Dedifferentiated amniotic fluid mesenchymal stem cell (primary cell): ENCODE results near the gene NBEAL2.

Source experiments
- DNase-seq: peaks from one replicate; pipeline ENCODE4 v3.0.0-alpha.2; 2016; ENCODE audit errors: extremely low spot score

The NBEAL2 gene

GRCh38 chr3:46946416-46946815 lies 33.0 kb upstream of the NBEAL2 start:
- no peak for DNase-seq

- no peak for DNase-seq
Observed at GRCh38 chr3:46946856-46947545, 32.5 kb upstream of the NBEAL2 start.

DNA sequence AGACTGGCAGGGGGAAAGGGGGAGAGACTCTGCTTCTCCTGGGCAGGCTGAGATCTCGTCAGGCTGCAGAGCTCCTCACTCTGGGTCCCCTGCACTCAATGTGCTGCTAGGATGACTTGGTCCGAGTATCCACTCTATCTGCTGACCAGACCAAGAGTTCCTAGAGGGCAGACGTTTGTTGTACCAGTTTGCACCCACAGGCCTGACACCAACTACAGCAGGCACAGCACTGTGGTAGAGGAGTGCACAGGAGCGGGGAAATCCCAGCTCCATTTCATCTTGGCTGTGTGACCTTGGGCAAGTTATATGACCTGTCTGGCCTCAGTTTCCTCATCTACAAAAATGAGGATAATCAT lies 31.9 kb upstream of the NBEAL2 start:
- DNase-seq: no peak

- DNase-seq: no peak
Observed at GRCh38 chr3:46947981-46948791, 31.3 kb upstream of the NBEAL2 start.

- no peak for DNase-seq
Observed at GRCh38 chr3:46948830-46949671, 30.4 kb upstream of the NBEAL2 start.

GRCh38 chr3:46950177-46950576 lies 29.3 kb upstream of the NBEAL2 start:
- DNase-seq: no peak

- no peak for DNase-seq
Observed at GRCh38 chr3:46950650-46951241, 28.7 kb upstream of the NBEAL2 start.

DNA sequence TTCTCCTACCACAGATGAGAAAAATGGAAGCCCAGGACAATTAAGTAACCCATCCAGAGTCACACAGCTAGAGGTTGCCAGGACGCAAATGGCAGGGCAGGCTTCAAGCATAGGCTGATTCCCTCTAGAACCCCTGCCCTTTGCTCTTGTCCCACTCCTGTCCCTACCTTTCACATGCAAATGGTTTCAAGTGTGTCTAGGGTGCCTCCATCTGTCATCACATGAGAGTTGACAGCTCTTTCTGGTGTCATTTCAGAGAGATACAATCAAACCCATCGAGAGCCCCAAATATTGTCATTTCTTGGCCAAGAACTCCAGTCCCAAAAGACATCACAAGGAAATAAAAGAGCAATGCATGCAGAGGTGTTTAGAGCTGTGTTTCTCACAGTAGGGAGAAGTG lies 26.7 kb upstream of the NBEAL2 start:
- no peak for DNase-seq

- DNase-seq: no peak
Observed at GRCh38 chr3:46953234-46954010, 26.0 kb upstream of the NBEAL2 start.

DNA sequence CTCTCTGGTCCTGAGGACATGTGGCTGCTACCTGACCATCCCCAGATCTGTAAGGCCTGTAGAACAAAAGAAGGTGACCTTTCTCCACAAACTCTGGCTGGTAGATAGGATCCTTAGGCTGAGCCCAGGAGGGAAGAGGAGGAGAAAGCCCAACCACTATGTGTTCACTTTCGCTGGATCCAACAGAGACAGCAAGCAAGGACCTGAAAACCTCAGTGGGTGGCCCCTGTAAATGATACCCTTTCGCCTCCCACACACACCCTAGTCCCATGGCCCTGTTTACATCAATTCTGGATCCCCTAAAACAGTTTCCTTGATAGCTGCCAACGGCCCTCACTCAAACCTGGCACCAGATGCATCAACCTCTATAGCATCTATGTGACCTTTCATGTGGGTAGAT lies 25.3 kb upstream of the NBEAL2 start:
- DNase-seq: no peak

DNA sequence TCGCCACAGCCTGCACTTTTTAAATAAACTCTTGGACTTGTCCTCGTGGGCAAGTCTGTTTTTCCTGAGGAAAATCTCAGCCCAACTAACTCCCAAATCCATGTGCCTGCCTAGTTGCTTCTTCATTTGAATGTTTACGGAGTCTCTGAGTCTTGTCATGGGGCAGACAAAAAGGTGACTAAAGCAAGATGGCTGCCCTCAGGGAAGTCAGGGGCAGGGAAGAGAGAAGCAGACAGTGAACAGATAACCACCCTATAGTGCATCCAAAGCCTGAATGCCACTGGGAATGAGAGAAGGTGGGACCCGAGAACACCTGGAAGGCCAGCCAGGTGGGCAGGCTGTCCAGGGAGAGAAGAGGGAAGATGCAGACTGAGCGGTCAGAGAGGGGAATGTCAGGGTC lies 24.3 kb upstream of the NBEAL2 start:
- no peak for DNase-seq

DNA sequence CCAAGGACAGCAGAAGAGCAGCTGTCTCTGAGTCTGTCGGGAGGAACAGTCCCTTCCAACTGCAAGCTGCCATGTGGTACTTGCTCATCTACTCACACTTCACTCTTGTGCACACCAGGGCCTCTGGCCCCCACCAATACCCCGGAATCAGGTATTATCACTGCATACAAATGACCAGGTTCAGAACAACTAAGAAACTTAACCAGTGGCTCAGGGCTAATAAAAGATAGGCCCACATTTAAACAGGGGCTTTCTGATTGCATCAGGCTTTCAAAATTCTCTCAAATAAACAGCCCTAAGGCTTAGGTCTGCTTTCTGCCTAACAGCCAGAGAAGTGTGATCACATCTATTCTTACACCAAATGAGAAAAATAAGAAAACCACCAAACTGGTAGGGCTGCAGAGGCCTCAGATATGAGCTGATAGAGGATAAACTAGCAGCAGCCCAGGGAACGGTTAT lies 23.6 kb upstream of the NBEAL2 start:
- DNase-seq: no peak

DNA sequence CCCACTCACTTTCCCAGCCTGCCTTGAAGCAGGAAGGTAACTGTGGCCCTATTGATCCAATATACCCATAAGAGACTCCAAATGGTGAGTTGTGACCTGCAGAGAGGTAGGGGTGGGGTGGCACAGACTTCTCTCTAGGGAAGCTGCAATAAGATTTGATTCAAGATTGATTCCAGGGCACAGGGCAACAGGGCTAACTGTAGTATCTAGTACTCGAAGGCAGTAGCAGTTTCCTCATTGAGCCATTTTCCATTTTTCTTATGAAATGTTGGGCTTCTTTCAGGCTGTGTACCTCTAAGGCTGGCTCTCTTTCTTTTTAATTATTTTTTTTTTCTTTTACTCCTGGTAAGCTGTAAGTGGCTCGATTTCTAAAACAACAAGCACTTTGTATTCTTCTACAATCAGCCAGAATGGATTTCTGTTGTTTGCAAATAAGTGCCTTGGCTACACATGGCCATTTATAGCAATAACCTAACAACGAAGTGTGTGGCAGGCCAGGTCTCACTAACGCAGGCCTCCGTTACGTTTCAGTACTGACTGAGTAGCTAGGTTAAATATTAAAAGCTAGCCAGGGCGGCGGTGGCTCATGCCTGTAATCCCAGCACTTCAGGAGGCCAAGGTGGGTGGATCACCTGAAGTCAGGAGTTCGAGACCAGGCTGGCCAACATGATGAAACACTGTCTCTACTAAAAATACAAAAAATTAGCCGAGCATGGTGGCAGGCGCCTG lies 22.2 kb upstream of the NBEAL2 start:
- DNase-seq: no peak

GRCh38 chr3:46958467-46959160 lies 20.9 kb upstream of the NBEAL2 start:
- no peak for DNase-seq

- DNase-seq: no peak
Observed at GRCh38 chr3:46959161-46959511, 20.3 kb upstream of the NBEAL2 start.

GRCh38 chr3:46960081-46960701 lies 19.3 kb upstream of the NBEAL2 start:
- DNase-seq: no peak

DNA sequence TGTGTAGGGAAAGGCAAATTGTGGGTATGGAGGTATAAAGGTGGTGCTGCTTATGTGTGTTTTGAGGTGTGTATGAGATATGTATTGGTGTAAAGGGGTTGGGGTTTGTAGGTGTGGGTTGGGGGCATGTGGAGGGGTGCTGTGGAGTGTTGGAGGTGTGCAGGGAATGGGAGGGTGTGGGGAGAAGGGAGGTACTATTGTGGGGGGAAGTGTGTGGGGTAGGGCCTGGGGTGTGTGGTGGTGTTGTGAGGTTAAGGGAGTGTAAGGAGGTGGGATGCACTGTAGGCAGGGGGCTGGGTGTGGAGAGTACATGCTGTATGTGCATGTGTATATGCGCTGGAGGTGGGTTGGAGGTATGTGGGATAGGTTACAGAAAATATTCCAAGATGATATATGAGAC lies 18.6 kb upstream of the NBEAL2 start:
- DNase-seq: no peak

- no peak for DNase-seq
Observed at GRCh38 chr3:46962427-46962826, 17.0 kb upstream of the NBEAL2 start.

- DNase-seq: no peak
Observed at GRCh38 chr3:46962990-46963389, 16.5 kb upstream of the NBEAL2 start.
